GM21717 (cell line): ENCODE data around the gene CCDC85B.

ENCODE experiments used
- ATAC-seq: cut with Tn5 transposase; IDR thresholded peaks from one replicate; pipeline ENCODE4 v1.9.1; 2021; ENCODE audit warnings: mild to moderate bottlenecking, moderate library complexity; ENCODE audit not compliant: unreplicated experiment

CCDC85B gene

GRCh38 chr11:65903715-65904114 is 13.2 kb downstream of the CCDC85B start:
- ATAC-seq = no peak

DNA sequence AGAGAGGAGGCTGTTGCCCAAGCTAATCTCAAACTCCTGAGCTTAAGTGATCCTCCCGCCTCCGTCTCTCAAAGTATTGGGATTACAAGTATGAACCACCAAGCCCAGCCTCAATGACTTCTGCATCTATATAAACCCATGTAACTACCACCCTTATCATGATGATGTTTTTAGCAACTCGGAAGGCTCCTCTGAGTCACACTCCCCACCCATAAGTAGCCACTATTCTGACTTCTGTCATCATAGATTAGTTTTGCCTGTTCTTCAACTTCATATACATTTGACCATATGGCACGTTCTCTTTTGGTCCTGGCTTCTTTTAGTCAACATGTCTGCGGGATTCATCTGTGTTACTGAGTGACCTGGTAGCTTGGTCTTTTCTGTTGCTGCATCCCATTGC is 16.1 kb downstream of the CCDC85B start:
- no peak for ATAC-seq

- ATAC-seq = no peak
Observed at GRCh38 chr11:65907878-65908277, 17.4 kb downstream of the CCDC85B start.

DNA sequence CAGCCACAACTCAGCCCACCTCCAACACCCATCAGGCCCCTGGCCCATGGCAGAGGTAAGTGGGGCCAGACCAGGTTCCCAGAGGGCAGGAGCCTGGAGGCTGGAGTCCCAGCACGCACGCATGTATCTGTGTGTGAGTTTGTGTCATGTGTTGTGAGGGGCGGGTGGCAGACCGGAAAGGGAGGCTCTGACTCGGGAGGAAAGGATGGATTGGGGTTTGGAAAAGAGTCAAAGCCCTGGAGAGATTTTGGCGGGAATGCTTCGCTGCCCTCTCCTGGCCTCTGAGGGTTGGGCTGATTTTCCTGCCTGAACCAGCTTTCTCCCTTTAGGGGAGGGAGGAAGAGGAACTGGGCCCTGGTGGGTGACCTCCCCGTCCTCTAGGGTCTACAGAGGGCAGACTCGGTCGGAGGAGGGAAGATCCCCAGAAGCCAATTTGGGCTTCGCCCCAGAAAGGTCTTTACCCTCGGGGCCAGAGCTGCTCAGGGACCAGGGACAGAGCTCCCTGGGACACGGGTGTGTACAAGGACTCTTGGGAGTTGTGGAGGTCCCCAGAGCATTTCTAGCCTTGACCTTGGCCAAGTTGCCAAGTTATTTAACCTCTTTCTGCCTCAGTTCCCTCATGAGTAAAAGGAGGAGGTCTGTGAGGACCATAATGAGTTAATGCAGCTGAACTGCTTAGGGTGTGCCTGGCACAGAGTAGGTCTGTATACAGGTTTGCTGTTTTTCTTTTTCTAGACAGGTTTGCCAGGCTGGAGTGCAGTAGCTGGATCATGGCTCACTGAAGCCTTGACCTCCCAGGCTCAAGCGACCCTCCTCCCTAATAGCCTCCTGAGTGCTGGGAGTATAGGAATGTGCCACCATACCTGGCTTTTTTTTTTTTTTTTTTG is 21.5 kb downstream of the CCDC85B start:
- ATAC-seq = no peak

GRCh38 chr11:65912845-65913244 is 22.4 kb downstream of the CCDC85B start:
- ATAC-seq = no peak

DNA sequence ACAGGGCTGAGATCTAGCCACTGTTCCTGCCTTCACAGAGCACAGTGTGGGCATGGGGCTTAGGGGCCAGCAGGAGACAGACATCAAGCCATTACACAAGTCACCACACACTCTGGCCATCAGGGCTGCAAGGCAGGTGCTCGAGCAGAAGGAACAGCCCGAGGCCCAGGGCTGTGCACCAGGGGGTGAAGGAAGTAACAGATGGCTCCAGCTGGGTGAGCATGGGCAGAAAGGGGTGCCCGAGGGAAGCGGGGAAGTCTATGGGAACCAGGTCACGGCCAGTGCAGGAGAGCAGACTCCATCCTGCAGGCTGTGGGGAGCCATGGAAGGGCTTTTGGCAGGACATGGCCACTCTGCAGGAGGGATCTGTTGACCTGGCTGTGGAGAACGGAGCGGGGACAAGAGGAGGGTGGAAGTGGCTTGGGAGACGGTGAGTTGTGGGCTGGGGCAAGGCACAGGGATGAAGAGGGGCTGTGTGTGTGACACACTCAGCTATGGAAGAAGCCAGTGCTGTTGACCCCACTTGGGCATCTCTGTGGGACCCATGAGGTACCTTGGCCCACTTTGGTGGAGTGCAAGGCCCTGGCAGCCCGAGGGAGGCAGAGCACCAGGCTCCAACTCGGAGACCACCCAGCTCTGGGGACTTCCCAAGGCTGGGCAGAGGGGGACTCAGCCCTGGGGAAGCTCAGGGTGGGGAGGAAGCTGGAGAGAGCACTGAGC is 24.8 kb downstream of the CCDC85B start:
- ATAC-seq = no peak

- no peak for ATAC-seq
Observed at GRCh38 chr11:65915821-65916251, 25.4 kb downstream of the CCDC85B start.

DNA sequence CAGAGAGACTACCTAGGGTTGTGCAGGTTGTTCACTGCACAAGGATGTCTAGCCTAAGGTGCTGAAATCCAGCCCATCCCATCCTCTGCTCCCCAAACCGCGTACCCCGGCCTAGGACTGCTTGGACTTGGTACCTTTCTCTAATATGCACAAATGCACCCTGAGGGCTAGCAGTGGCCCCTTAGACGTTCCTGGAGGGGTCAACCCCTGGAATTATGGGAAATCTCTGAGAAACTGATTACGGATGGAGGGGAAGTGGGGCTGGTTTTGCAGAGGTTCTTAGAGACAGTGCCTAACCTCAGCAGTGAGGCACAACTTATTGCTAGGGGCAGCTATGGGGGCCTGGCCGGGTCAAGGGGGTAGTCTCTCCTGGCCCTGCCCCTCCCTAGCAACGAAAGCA is 25.9 kb downstream of the CCDC85B start:
- no peak for ATAC-seq

DNA sequence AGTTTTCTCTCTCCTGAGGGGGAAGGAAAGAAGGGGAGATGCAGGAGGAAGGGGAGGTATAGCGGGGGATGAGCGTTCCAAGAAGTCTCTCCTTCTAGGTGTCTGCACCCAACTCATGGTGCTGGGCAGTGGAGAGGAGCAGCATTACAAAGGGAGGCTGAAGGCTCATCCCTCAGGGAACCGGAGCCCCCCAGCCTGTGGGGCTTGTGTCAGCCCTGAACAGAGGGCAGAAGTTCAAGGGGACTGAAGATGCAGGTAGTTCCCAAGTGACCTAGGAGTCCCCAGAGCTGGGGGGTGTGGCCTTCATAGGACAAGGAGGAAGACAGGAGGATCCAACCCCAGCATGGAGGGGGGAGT is 26.6 kb downstream of the CCDC85B start:
- no peak for ATAC-seq

DNA sequence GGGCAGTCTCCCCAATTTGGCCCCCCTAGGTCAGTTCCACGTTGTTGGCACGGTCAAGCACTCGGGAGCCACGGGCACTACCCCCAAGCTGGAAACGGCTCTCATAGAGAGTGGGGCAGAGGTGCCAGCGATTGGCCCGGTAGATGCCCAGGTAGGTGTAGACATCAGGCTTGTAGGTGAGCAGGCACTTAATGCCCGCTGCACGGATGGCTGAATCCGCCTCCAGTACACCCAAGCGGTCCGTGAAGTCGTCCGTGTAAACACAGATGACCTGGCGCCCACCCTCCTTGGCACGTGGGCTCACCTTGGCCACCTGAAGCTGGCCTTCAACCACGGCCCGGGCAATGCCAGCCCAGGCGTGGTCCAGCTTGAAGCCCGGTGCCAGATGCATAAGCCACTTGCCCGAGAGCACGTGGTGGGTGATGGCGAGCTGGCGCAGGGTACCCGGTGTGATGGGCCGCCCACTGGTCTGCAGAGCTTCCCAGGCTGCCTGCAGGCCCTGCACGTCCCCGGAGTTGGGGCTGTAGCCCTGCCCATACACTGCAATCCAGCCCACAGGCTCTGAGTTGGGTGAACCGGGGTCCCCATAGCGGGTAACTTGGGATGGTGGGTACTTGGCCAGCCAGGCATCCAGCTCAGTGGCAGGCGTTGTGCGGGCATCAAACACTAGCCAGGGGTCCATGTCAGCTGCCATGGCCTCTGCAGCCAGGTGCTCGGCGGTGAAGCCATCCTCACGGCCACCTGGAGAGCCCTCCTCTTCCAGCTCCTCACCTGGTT is 27.1 kb downstream of the CCDC85B start:
- no peak for ATAC-seq

DNA sequence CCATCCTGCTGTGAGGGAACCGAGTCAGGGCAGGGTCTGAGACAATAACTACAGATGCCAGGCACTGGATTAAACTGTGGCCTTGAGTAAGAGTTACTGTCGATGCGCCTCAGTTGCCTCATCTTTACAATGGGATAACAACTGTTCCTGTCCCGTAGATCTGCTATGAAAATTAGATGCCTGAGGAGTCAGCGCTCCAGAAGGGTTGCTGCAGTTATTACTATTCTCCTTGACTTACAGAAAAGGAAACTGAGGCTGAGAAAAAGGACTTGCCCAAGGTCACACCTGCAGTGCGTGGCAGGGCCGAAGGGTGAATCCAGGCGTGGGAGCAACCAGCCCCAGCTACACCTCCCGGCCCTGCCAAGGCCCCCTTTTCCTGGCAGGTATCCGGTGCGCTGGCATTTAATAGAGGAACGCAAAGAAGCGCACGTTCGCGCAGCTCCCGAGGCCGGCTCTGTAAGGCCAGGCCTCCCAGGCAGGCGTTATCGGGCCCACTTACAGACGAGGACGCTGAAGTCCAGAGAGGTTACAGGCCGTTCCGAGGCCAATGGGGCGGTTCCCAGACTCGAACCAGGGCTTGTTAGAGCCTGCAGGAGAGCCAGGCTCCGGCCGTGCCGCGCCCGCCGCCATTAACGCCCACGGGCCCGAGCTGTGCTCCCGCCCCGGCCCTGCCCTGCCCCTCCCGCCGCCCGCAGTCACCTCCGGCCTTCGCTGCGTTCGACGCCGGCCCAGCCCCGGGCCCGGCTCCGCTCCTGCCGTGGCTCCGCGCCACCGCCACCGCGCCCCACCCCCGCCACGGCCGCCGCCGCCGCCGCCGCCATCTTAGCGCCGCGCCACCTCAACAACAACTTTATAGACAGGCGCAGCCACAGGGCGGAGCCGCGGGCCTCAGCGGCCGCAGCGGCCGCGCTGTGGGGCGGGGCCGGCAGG is 28.0 kb downstream of the CCDC85B start, which contains the start of gene C11orf68:
Gene C11orf68 (minus strand): TSS at position 852 of the 930 bp plus-strand sequence. CDS start 31 bp downstream, at position 821.
- peak; percentile 37 for ATAC-seq

DNA sequence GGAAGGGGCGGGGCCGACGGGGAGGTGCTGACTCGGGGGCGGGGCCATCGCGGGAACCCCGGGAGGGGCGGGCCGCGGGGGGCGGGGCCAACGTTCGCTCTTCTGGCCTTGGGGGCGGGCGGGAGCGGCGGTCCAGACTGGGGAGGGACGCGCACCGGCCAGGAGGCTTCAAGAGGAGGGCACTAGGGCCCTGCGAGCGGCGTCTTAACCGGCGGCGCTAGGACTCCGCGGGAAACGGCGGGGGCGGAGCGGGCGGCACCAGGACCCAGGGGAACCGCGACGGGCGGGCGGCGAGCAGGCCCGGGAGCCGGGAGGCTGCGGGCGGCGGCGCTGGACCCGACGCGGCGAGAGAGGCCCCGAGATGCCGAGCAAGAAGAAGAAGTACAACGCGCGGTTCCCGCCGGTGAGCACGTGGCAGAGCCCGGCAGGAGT is 28.7 kb downstream of the CCDC85B start, which contains the start of gene DRAP1:
Gene DRAP1 (plus strand): TSS at position 286 of the 432 bp plus-strand sequence. CDS start 76 bp downstream, at position 362.
- ATAC-seq = peak; percentile 69

GRCh38 chr11:65919573-65920371 is 29.3 kb downstream of the CCDC85B start:
- peak; percentile 35 for ATAC-seq

DNA sequence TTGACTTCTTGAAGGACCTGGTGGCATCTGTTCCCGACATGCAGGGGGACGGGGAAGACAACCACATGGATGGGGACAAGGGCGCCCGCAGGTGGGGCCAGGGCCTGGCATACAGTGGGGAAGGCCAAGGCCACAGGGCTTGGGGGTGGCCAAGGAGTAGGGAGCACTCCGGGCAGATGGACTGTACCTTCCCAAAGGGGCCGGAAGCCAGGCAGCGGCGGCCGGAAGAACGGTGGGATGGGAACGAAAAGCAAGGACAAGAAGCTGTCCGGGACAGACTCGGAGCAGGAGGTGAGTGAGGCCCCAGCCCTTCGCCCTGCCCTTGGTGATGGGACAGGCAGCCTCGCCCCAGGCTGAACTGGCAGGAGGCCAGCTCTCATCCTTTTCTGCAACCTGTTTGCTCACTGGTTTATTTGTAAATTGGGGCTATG is 29.9 kb downstream of the CCDC85B start:
- no peak for ATAC-seq

- no peak for ATAC-seq
Observed at GRCh38 chr11:65921033-65921555, 30.6 kb downstream of the CCDC85B start.

DNA sequence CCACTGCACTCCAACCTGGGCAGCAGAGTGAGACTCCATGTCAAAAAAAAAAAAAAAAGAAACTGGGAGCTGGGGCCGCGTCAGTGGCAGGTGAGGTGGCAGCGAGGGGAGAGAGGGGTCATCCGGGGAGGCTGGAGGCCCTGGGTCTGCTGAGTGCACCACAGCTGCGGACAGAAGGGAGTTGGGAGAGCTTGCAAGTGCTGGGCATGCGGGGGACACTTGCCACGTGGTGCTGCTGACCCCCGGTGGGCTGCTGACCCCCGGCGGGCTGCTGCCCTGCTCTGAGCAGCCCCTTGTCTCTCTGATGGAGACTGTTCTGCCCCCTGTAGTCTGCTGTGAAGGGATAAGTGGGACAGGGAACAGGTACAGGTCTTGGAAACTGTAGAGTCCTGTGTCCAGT is 31.4 kb downstream of the CCDC85B start:
- no peak for ATAC-seq

DNA sequence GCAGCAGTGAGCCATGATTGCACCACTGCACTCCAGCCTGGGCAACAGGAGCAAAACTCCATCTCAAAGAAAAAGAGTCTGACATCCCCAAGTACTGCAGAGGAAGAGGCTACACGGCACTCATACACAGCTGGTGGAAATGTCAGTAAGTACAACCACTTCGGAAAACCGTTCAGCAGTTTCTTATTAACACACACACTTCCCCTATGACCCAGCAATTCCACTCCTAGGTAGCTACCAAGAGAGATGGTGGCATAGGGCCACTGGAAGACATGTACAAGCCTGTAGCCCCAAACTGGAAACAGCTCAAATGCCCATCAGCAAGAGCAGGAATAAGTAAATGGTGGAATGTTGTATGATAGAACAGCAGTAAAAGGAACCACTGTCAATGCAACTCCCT is 32.1 kb downstream of the CCDC85B start:
- no peak for ATAC-seq

DNA sequence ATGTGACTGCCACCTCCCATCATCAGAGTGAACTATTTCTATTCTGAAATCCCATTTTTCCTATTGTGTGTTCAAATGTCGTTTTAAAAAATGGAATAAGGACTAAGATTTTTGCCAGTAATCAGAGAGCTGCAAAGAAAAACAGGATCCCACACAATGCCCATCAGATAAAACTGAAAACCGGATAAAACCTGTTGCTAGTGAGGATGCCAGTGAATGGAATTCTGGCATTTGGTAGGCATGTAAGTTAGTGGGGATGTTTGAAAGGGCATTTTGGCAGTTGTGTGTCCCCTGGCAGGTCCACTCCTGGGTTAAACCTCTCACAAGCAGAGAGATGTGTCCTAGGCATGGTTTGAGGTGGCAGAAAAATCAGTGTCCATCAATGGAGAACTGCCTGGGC is 34.9 kb downstream of the CCDC85B start:
- ATAC-seq = no peak

DNA sequence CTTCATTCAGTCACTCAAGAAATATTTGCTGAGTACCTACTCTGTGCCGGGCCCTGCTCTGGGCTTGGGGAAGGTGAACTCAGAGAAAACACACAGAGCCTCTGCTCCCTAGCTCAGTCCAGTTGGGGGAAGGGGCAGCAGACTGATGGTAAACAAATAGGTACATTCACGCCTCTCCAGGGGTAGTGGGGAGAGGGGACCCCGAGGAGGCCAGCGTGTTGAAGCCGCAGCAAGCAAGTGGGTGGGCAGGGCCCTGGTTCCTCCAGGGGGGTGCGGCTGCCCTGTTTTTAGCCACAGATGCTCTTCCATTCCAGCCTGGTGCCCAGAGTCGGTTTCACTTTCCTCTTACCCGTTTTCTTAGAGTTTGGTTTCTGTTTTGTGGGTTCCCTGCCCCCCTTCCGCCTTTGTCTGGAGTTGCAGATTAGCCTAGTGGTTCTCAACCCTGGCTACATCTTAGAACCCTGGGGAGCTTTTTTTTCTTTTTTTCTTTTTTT is 37.5 kb downstream of the CCDC85B start:
- peak; percentile 70 for ATAC-seq
